HepG2 (cell line): ENCODE results near the gene TEX30. TPM values are rescaled to one million over a fixed set of nuclear protein-coding genes. Genes with fewer than 3 reads are reported as not detected.

Experiments
- CCDC6 ChIP-seq: sonication (generic); formaldehyde crosslinking; IDR thresholded peaks from 2 replicates; pipeline ENCODE4 v1.8.1; 2022; ENCODE audit warnings: mild to moderate bottlenecking, missing genetic modification reagents, moderate library complexity
- CEBPB ChIP-seq: IDR thresholded peaks from 2 replicates; pipeline ENCODE4 v1.6.1; 2011; ENCODE audit warnings: low read depth, low read length, improper control_type of control experiment, borderline replicate concordance
- FLYWCH1 ChIP-seq: sonication (generic); formaldehyde crosslinking; IDR thresholded peaks from 2 replicates; pipeline ENCODE4 v1.8.1; 2023; ENCODE audit warnings: mild to moderate bottlenecking, missing genetic modification reagents
- IKZF4 ChIP-seq: sonication (generic); formaldehyde crosslinking; IDR thresholded peaks from 2 replicates; pipeline ENCODE4 v1.5.1; 2020; ENCODE audit warnings: borderline replicate concordance, mild to moderate bottlenecking, low read depth, missing genetic modification reagents; ENCODE audit errors: not compliant biosample characterization
- JUND ChIP-seq: sonication (generic); formaldehyde crosslinking; IDR thresholded peaks from 2 replicates; pipeline ENCODE4 v1.8.0; 2022; ENCODE audit warnings: mild to moderate bottlenecking, missing genetic modification reagents
- YEATS2 ChIP-seq: sonication (generic); formaldehyde crosslinking; IDR thresholded peaks from 2 replicates; pipeline ENCODE4 v1.4.0; 2020; ENCODE audit warnings: missing genetic modification reagents, borderline replicate concordance
- ZFYVE20 ChIP-seq: sonication (generic); formaldehyde crosslinking; IDR thresholded peaks from 2 replicates; pipeline ENCODE4 v1.8.0; 2023; ENCODE audit warnings: low read depth, mild to moderate bottlenecking, moderate library complexity, missing genetic modification reagents, borderline replicate concordance
- ZHX1 ChIP-seq: sonication (generic); formaldehyde crosslinking; IDR thresholded peaks from 2 replicates; pipeline ENCODE4 v1.8.1; 2022; ENCODE audit warnings: low read depth, mild to moderate bottlenecking, missing genetic modification reagents
- ZMYM3 ChIP-seq: sonication (generic); formaldehyde crosslinking; IDR thresholded peaks from 2 replicates; pipeline ENCODE4 v1.5.1; 2020; ENCODE audit warnings: mild to moderate bottlenecking, missing genetic modification reagents
- ZNF460 ChIP-seq: sonication (generic); formaldehyde crosslinking; IDR thresholded peaks from 2 replicates; pipeline ENCODE4 v1.5.1; 2020; ENCODE audit warnings: missing genetic modification reagents, mild to moderate bottlenecking, borderline replicate concordance
- ZNF674 ChIP-seq: sonication (generic); formaldehyde crosslinking; IDR thresholded peaks from 2 replicates; pipeline ENCODE4 v1.5.0; 2020; ENCODE audit warnings: low read depth, mild to moderate bottlenecking, missing genetic modification reagents
- ZNF691 ChIP-seq: sonication (generic); formaldehyde crosslinking; IDR thresholded peaks from 2 replicates; pipeline ENCODE4 v1.4.0; 2020; ENCODE audit warnings: missing genetic modification reagents, low read depth, mild to moderate bottlenecking, borderline replicate concordance
- ZNF737 ChIP-seq: sonication (generic); formaldehyde crosslinking; IDR thresholded peaks from 2 replicates; pipeline ENCODE4 v1.5.0; 2020; ENCODE audit warnings: missing genetic modification reagents, mild to moderate bottlenecking, borderline replicate concordance
- ZNF768 ChIP-seq: sonication (generic); formaldehyde crosslinking; IDR thresholded peaks from 2 replicates; pipeline ENCODE4 v1.4.0; 2020; ENCODE audit warnings: missing genetic modification reagents
- ZNF891 ChIP-seq: sonication (generic); formaldehyde crosslinking; IDR thresholded peaks from 2 replicates; pipeline ENCODE4 v1.5.0; 2020; ENCODE audit warnings: mild to moderate bottlenecking, missing genetic modification reagents
- polyA plus RNA-seq, 8 experiments: library from polyadenylated mRNA; depleted of rRNA in 3 of 8; stranded (reverse) in 7 of 8; unstranded in 1 of 8; fragments of >200 nt; fragmentation: Illumina TruSeq in 4 of 8; extraction: Trizol in 4 of 8; gene quantifications; 2 replicates each; pipeline versions ENCODE4 v1.2.1 to v1.2.3, GENCODE V29; 2011 to 2016; ENCODE audit warnings: low read depth in 4 of 8, missing spikeins in 1 of 8, mixed read lengths in 1 of 8; ENCODE audit not compliant: insufficient read depth in 1 of 8
- total RNA-seq, 5 experiments: library from RNA; depleted of rRNA; stranded (reverse); fragments of >200 nt; fragmentation: Illumina TruSeq; extraction: Trizol; gene quantifications; 2 replicates each; pipeline ENCODE4 v1.2.3, GENCODE V29; 2016; ENCODE audit warnings: low read depth in 1 of 5
- TF ChIP-seq, protein P1 (sequence below): IDR thresholded peaks from 2 replicates; pipeline ENCODE4 v1.6.1; 2016; ENCODE audit warnings: missing compliant biosample characterization, missing genetic modification reagents, borderline replicate concordance
- TF ChIP-seq, protein P2 (sequence below): sonication (generic); formaldehyde crosslinking; IDR thresholded peaks from 2 replicates; pipeline ENCODE4 v1.4.0; 2020; ENCODE audit warnings: mild to moderate bottlenecking, missing genetic modification reagents
- TF ChIP-seq, protein P3 (sequence below): sonication (generic); formaldehyde crosslinking; IDR thresholded peaks from 2 replicates; pipeline ENCODE4 v1.4.0; 2020; ENCODE audit warnings: mild to moderate bottlenecking, missing genetic modification reagents
- TF ChIP-seq, protein P4 (sequence below): sonication (generic); formaldehyde crosslinking; IDR thresholded peaks from 2 replicates; pipeline ENCODE4 v1.4.0; 2020; ENCODE audit warnings: missing genetic modification reagents

The TEX30 gene
- total and polyA plus RNA-seq, 2 of the 13 experiments (the other 11 are each of a cell fraction or from before 2014, with no cell fraction given), result 0.60 to 1.2 TPM

GRCh38 chr13:102799426-102800144 lies 26.0 kb upstream of the TEX30 start (continued):
- TF ChIP-seq, protein P1, sequence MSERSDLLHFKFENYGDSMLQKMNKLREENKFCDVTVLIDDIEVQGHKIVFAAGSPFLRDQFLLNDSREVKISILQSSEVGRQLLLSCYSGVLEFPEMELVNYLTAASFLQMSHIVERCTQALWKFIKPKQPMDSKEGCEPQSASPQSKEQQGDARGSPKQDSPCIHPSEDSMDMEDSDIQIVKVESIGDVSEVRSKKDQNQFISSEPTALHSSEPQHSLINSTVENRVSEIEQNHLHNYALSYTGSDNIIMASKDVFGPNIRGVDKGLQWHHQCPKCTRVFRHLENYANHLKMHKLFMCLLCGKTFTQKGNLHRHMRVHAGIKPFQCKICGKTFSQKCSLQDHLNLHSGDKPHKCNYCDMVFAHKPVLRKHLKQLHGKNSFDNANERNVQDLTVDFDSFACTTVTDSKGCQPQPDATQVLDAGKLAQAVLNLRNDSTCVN (CRISPR knock-in tag), result peak; percentile 18; the same call in 1 of the 2 replicates
- TF ChIP-seq, protein P2, sequence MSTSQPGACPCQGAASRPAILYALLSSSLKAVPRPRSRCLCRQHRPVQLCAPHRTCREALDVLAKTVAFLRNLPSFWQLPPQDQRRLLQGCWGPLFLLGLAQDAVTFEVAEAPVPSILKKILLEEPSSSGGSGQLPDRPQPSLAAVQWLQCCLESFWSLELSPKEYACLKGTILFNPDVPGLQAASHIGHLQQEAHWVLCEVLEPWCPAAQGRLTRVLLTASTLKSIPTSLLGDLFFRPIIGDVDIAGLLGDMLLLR (CRISPR knock-in tag), result no peak
- TF ChIP-seq IKZF4 (no peak), ZNF768 (no peak), YEATS2 (CRISPR knock-in tag) (0 out of 2 replicates have a peak, but pooled peaks have one; percentile 38), ZNF691 (CRISPR knock-in tag) (no peak), JUND (no peak), ZHX1 (CRISPR knock-in tag) (no peak), ZNF674 (no peak), ZNF460 (CRISPR knock-in tag) (no peak), ZNF737 (CRISPR knock-in tag) (0 out of 2 replicates have a peak, but pooled peaks have one; percentile 23), FLYWCH1 (no peak), CEBPB (no peak), CCDC6 (CRISPR knock-in tag) (no peak), ZFYVE20 (CRISPR knock-in tag) (no peak), ZNF891 (CRISPR knock-in tag) (0 out of 2 replicates have a peak, but pooled peaks have one; percentile 53), ZMYM3 (no peak)
- TF ChIP-seq, protein P3, sequence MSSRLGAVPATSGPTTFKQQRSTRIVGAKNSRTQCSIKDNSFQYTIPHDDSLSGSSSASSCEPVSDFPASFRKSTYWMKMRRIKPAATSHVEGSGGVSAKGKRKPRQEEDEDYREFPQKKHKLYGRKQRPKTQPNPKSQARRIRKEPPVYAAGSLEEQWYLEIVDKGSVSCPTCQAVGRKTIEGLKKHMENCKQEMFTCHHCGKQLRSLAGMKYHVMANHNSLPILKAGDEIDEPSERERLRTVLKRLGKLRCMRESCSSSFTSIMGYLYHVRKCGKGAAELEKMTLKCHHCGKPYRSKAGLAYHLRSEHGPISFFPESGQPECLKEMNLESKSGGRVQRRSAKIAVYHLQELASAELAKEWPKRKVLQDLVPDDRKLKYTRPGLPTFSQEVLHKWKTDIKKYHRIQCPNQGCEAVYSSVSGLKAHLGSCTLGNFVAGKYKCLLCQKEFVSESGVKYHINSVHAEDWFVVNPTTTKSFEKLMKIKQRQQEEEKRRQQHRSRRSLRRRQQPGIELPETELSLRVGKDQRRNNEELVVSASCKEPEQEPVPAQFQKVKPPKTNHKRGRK (CRISPR knock-in tag), result 0 out of 2 replicates have a peak, but pooled peaks have one; percentile 6
- TF ChIP-seq, protein P4, sequence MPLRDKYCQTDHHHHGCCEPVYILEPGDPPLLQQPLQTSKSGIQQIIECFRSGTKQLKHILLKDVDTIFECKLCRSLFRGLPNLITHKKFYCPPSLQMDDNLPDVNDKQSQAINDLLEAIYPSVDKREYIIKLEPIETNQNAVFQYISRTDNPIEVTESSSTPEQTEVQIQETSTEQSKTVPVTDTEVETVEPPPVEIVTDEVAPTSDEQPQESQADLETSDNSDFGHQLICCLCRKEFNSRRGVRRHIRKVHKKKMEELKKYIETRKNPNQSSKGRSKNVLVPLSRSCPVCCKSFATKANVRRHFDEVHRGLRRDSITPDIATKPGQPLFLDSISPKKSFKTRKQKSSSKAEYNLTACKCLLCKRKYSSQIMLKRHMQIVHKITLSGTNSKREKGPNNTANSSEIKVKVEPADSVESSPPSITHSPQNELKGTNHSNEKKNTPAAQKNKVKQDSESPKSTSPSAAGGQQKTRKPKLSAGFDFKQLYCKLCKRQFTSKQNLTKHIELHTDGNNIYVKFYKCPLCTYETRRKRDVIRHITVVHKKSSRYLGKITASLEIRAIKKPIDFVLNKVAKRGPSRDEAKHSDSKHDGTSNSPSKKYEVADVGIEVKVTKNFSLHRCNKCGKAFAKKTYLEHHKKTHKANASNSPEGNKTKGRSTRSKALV (CRISPR knock-in tag), result no peak
